Activated CD8-positive, alpha-beta memory T cell treated with anti-CD3 and anti-CD28 coated beads for 36 hours (primary cell): ENCODE measurements around the gene ATP5MC2. TPM values are rescaled to one million over a fixed set of nuclear protein-coding genes. Genes with fewer than 3 reads are reported as not detected.
"Not testable (repeated sequence)": the region's sequence is repeated elsewhere in the genome, so short reads cannot be mapped to it uniquely, and the experiment has no call there.

Source experiments
- CTCF ChIA-PET: fragments of 350-600 bp; sonication (Branson Sonifier 250); formaldehyde crosslinking; loops from one replicate; lab custom pipeline; 2021; ENCODE audit warnings: antibody characterized with exemption; lab: Charles Lee
- POLR2A ChIA-PET: fragments of 350-600 bp; sonication (Branson Sonifier 250); formaldehyde crosslinking; loops from one replicate; lab custom pipeline; 2021; ENCODE audit warnings: antibody characterized with exemption; lab: Charles Lee
- total RNA-seq, 2 experiments: library from RNA; stranded (reverse); gene quantifications; one replicate each; pipeline ENCODE4 v1.2.3, GENCODE V29; 2021

Gene ATP5MC2
- 100 to 1,000 TPM; 342 to 343 TPM for total RNA-seq

- POLR2A ChIA-PET: interaction anchor here (0.7 to 1.2 kb wide), 4 partner anchors 50 to 132 kb away, joined by 3 to 4 read pairs (median 3); partner anchors contain the start of gene ATF7
- CTCF ChIA-PET: interaction anchor here (0.6 to 4.0 kb wide), 19 partner anchors 9 to 177 kb away, joined by 3 to 27 read pairs (median 3); partner anchors contain the start of genes ATF7 and TARBP2
These were observed at the start of gene ATP5MC2 for GRCh38 chr12:53675701-53676607. Gene ATP5MC2 (minus strand): TSS chr12:53676083. CDS start chr12:53672614, 3,469 bp downstream.

DNA sequence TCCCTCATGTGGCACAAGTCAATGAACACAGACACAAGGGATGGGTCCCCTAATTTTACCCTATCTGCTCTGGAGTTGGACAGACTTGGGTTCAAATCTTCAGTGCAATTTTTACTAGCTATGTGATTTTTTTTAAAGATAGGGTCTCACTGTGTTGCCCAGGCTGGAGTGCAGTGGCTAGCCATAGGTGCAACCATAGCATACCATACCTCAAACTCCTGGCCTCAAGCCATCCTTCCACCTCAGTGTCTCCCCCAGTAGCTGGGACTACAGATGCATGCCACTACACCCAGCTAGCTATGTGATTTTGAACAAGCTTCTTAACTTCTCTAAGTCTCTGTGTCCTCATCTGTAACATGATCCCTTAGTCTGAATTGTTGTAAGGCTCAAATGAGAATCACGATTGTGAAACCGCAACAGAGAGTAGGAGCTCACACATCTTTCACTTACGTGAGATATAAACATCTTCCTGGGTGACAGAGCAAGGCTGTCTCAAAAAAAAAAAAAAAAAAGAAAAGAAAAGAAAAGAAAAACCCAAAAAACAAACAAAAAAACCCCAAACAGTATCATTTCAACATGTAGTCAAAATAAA lies 46.7 kb upstream of the ATP5MC2 start:
- ChIA-PET POLR2A (no interaction called here), CTCF (interaction anchor here (1.1 to 16.7 kb wide), 3 partner anchors 14 to 23 kb away, joined by 3 to 156 read pairs (median 4); no protein-coding TSS in a partner anchor)

DNA sequence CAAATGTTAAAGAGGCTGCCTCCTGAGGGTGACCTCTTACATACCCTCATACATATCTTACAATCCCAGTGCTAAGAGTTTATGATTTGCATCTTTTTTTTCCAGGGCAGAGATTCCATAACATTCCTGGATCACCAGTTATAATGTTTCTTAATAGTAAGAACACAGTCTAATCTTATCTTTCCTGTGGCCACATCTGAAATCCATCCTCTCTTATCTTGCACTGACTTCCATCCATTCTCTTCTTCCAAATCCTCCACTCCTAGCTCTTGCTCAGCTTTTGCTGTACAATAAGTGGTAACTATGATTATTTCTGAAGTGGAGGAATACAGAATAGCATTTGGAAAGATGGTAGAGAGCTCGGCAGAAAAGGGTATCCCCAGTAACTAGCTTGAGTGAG lies 45.1 kb upstream of the ATP5MC2 start:
- POLR2A ChIA-PET: no interaction called here

GRCh38 chr12:53719649-53720048 lies 43.8 kb upstream of the ATP5MC2 start:
- POLR2A ChIA-PET: no interaction called here
- CTCF ChIA-PET: interaction anchor here (1.1 kb wide), 1 partner anchor 26 kb away, joined by 5 read pairs; no protein-coding TSS in a partner anchor

More for the DNA sequence above, 45.1 kb upstream of the ATP5MC2 start:
- CTCF ChIA-PET: interaction anchor here (0.7 to 16.7 kb wide), 4 partner anchors 19 to 43 kb away, joined by 3 to 156 read pairs (median 3); no protein-coding TSS in a partner anchor

DNA sequence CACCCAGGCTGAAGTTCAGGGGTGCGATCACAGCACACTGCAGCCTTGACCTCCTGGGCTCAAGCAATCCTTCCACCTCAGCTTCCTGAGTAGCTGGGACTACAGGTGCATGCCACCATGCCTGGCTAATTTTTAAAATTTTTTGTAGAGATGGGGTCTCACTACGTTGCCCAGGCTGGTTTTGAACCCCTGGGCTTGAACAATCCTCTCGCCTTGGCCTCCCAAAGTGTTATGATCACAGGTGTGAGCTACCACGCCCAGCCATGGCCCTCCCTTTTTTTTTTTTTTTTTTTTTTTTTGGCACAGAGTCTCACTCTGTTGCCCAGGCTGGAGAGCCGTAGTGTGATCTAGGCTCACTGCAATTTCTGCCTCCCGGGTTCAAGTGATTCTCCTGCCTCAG lies 42.7 kb upstream of the ATP5MC2 start:
- POLR2A ChIA-PET: not testable (repeated sequence)
- CTCF ChIA-PET: interaction anchor here (1.0 kb wide), 1 partner anchor 39 kb away, joined by 3 read pairs; no protein-coding TSS in a partner anchor

GRCh38 chr12:53717319-53717718 lies 41.4 kb upstream of the ATP5MC2 start:
- ChIA-PET CTCF (interaction anchor here (1.0 to 1.4 kb wide), 3 partner anchors 28 to 40 kb away, joined by 3 to 6 read pairs (median 3); no protein-coding TSS in a partner anchor), POLR2A (no interaction called here)

DNA sequence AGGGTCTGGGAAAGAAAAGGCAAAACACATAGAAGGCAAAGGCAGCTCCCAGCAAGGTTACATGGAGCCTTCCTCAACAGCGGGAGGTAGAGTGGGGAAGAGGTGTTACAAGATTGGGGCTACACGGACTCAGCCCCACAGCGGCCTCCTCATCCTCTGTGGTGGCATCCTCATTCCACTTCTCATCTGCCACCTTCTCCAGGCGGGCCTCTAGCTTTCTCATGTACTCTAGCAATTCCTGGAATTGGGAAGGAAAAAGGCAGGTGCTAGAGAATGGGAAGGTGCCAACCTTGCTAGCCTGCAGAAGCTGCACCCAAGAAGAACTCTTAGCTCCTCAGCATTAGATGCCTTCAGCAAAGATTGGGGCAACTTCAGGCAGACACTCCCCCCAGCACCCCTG lies 38.1 kb upstream of the ATP5MC2 start:
- CTCF ChIA-PET: interaction anchor here (0.7 kb wide), 1 partner anchor 15 kb away, joined by 3 read pairs; no protein-coding TSS in a partner anchor
- POLR2A ChIA-PET: no interaction called here

GRCh38 chr12:53713516-53713915 lies 37.6 kb upstream of the ATP5MC2 start:
- CTCF ChIA-PET: interaction anchor here (0.7 kb wide), 1 partner anchor 14 kb away, joined by 3 read pairs; no protein-coding TSS in a partner anchor
- POLR2A ChIA-PET: no interaction called here

- CTCF ChIA-PET: no interaction called here
- POLR2A ChIA-PET: no interaction called here
These were observed 36.3 kb upstream of the ATP5MC2 start for GRCh38 chr12:53712059-53712643.

- ChIA-PET POLR2A (no interaction called here), CTCF (interaction anchor here (3.4 kb wide), 1 partner anchor 37 kb away, joined by 14 read pairs; no protein-coding TSS in a partner anchor)
These were observed 34.2 kb upstream of the ATP5MC2 start for GRCh38 chr12:53710091-53710490.

- ChIA-PET CTCF (interaction anchor here (1.5 to 3.4 kb wide), 3 partner anchors 9 to 37 kb away, joined by 3 to 14 read pairs (median 4); no protein-coding TSS in a partner anchor), POLR2A (no interaction called here)
These were observed 33.8 kb upstream of the ATP5MC2 start for GRCh38 chr12:53709671-53710070.

- POLR2A ChIA-PET: interaction anchor here (0.7 kb wide), 1 partner anchor 105 kb away, joined by 3 read pairs; no protein-coding TSS in a partner anchor
- CTCF ChIA-PET: interaction anchor here (11.1 kb wide), 1 partner anchor 39 kb away, joined by 183 read pairs; no protein-coding TSS in a partner anchor
These were observed 30.2 kb upstream of the ATP5MC2 start for GRCh38 chr12:53706080-53706479.

DNA sequence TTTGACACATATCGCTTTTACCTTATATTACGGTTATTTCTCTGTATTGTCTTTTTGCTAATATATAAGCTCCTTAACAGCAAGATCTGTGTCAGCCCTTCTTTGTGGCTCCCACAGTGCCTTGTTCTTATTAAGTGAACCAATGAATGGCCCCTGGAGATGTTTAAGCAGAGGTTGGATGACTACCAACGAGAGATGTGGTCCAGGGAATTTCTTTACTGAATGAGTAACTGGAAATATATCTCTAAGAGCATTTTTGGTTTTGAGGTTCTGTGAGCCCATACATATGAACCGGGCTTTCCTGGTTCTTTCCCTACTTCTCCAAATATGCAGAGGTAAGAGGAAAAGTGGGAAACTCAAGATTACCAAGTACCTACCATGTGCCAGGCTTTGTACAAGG lies 27.9 kb upstream of the ATP5MC2 start:
- CTCF ChIA-PET: interaction anchor here (0.6 to 11.1 kb wide), 4 partner anchors 27 to 373 kb away, joined by 3 to 183 read pairs (median 4); no protein-coding TSS in a partner anchor
- POLR2A ChIA-PET: no interaction called here

GRCh38 chr12:53701518-53702264 lies 25.8 kb upstream of the ATP5MC2 start:
- POLR2A ChIA-PET: no interaction called here
- CTCF ChIA-PET: interaction anchor here (0.7 to 11.1 kb wide), 10 partner anchors 15 to 56 kb away, joined by 3 to 183 read pairs (median 4); partner anchors contain the start of gene CISTR

DNA sequence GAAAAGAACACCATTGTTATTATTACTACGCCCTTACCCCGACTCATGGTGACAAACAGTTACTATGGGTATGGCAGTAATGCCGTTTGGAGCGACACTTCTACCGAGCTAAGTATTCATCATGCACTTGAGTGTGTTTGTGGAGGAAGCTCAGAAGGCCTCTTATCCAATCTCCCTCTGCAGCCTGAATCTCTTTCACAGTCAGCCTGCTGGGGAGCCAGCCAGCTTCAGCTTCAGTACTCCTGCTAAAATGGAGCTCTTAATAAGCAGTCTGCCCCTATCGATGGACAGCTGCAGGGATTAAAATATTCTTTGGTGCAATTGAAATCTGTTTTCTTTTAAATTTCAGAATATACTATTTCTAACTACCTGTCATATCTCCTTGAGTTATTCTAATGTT lies 24.7 kb upstream of the ATP5MC2 start:
- ChIA-PET POLR2A (no interaction called here), CTCF (interaction anchor here (0.8 to 11.1 kb wide), 3 partner anchors 8 to 44 kb away, joined by 3 to 183 read pairs (median 3); no protein-coding TSS in a partner anchor)

DNA sequence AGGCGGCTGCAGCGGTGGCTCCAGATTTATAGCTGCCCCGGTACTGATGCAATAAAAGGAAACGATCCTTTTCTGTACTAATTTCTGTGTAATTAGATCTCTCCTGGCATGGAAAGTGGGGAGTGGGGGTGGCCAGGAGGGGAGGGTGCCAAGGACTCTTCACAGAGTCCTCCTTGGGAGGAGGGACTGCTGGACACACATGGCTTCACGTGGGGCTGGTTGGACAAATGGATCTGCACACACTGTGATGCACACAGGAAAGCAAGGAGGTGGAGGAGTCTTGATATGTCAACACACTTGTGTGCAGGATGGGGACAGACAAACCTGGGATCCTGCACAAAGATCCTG lies 23.8 kb upstream of the ATP5MC2 start:
- ChIA-PET POLR2A (no interaction called here), CTCF (interaction anchor here (0.6 to 11.1 kb wide), 5 partner anchors 8 to 61 kb away, joined by 3 to 183 read pairs (median 3); no protein-coding TSS in a partner anchor)

- ChIA-PET CTCF (interaction anchor here (0.6 to 11.1 kb wide), 4 partner anchors 9 to 61 kb away, joined by 3 to 183 read pairs (median 4); no protein-coding TSS in a partner anchor), POLR2A (no interaction called here)
These were observed 23.2 kb upstream of the ATP5MC2 start for GRCh38 chr12:53698948-53699677.
